SK-N-SH treated with all-trans-retinoic acid at 6 μM for 48 hours (cell line): ENCODE results near the gene RABGGTA.

Experiments used
- ATAC-seq: fragments of 200-7000 bp; cut with Tn5 transposase; 3 replicates; pipeline ENCODE4 v1.9.1; 2020; ENCODE audit warnings: mild to moderate bottlenecking, moderate library complexity
- ARNTL ChIP-seq: fragments of 450-650 bp; formaldehyde crosslinking; IDR thresholded peaks from 2 replicates; pipeline ENCODE4 v1.5.0; 2020; ENCODE audit warnings: low read depth, mild to moderate bottlenecking, moderate library complexity, borderline replicate concordance
- CREB5 ChIP-seq: fragments of 250-450 bp; sonication (Bioruptor Pico); IDR thresholded peaks from 2 replicates; pipeline ENCODE4 v1.5.1; 2020; ENCODE audit warnings: low read depth, mild to moderate bottlenecking, moderate library complexity
- CSDC2 ChIP-seq: fragments of 250-450 bp; sonication (Bioruptor Pico); IDR thresholded peaks from 2 replicates; pipeline ENCODE4 v1.5.0; 2020; ENCODE audit warnings: mild to moderate bottlenecking, moderate library complexity
- GLIS3 ChIP-seq: fragments of 250-450 bp; sonication (Bioruptor Pico); IDR thresholded peaks from 2 replicates; pipeline ENCODE4 v1.5.0; 2020; ENCODE audit warnings: mild to moderate bottlenecking, moderate library complexity
- ISL1 ChIP-seq: fragments of 250-450 bp; sonication (Bioruptor Pico); IDR thresholded peaks from 2 replicates; pipeline ENCODE4 v2.1.2; 2022; ENCODE audit warnings: mild to moderate bottlenecking, moderate library complexity
- OSR1 ChIP-seq: fragments of 250-450 bp; sonication (Bioruptor Pico); IDR thresholded peaks from 2 replicates; pipeline ENCODE4 v1.8.0; 2022; ENCODE audit warnings: moderate library complexity, mild to moderate bottlenecking, inconsistent platforms
- PATZ1 ChIP-seq: fragments of 250-450 bp; sonication (Bioruptor Pico); IDR thresholded peaks from 2 replicates; pipeline ENCODE4 v1.8.0; 2020; ENCODE audit warnings: mild to moderate bottlenecking, moderate library complexity, borderline replicate concordance
- POU6F1 ChIP-seq: fragments of 250-450 bp; sonication (Bioruptor Pico); IDR thresholded peaks from 2 replicates; pipeline ENCODE4 v1.8.0; 2021; ENCODE audit warnings: low read depth, mild to moderate bottlenecking, moderate library complexity, borderline replicate concordance
- RARB ChIP-seq: fragments of 250-450 bp; sonication (Bioruptor Pico); IDR thresholded peaks from 2 replicates; pipeline ENCODE4 v1.8.0; 2021; ENCODE audit warnings: mild to moderate bottlenecking, moderate library complexity
- SNAI2 ChIP-seq: fragments of 250-450 bp; sonication (Bioruptor Pico); IDR thresholded peaks from 2 replicates; pipeline ENCODE4 v1.5.0; 2020; ENCODE audit warnings: mild to moderate bottlenecking, moderate library complexity
- TCF4 ChIP-seq: fragments of 250-450 bp; sonication (Bioruptor Pico); IDR thresholded peaks from 2 replicates; pipeline ENCODE4 v1.8.0; 2021; ENCODE audit warnings: mild to moderate bottlenecking, moderate library complexity, borderline replicate concordance
- TOX ChIP-seq: fragments of 250-450 bp; sonication (Bioruptor Pico); IDR thresholded peaks from 2 replicates; pipeline ENCODE4 v1.8.0; 2021; ENCODE audit warnings: mild to moderate bottlenecking, moderate library complexity, borderline replicate concordance
- TSHZ2 ChIP-seq: fragments of 250-450 bp; sonication (Bioruptor Pico); IDR thresholded peaks from 2 replicates; pipeline ENCODE4 v1.5.0; 2020; ENCODE audit warnings: mild to moderate bottlenecking, moderate library complexity
- ZFP3 ChIP-seq: fragments of 250-450 bp; sonication (Bioruptor Pico); IDR thresholded peaks from 2 replicates; pipeline ENCODE4 v1.5.0; 2020; ENCODE audit warnings: mild to moderate bottlenecking, moderate library complexity

The RABGGTA gene

GRCh38 chr14:24273422-24273998 is 2.1 kb upstream of the RABGGTA start:
- no peak for ATAC-seq

GRCh38 chr14:24272467-24272866 is 1.1 kb upstream of the RABGGTA start:
- no peak for ATAC-seq
- TF ChIP-seq SNAI2 (CRISPR knock-in tag) (no peak), TOX (CRISPR knock-in tag) (no peak), RARB (CRISPR knock-in tag) (no peak), CSDC2 (CRISPR knock-in tag) (no peak), POU6F1 (CRISPR knock-in tag) (no peak), GLIS3 (CRISPR knock-in tag) (no peak), TCF4 (no peak), ISL1 (no peak), CREB5 (CRISPR knock-in tag) (no peak), TSHZ2 (CRISPR knock-in tag) (no peak)

More at GRCh38 chr14:24273422-24273998, 2.1 kb upstream of the RABGGTA start:
- TF ChIP-seq POU6F1 (CRISPR knock-in tag), result no peak
- no peak for TF ChIP-seq TSHZ2 (CRISPR knock-in tag)
- TF ChIP-seq CREB5 (CRISPR knock-in tag), result no peak
- TF ChIP-seq PATZ1, result no peak
- TF ChIP-seq CSDC2 (CRISPR knock-in tag), result no peak
- no peak for TF ChIP-seq ARNTL (CRISPR knock-in tag)
- no peak for TF ChIP-seq ZFP3 (CRISPR knock-in tag)
- no peak for TF ChIP-seq OSR1
- no peak for TF ChIP-seq TOX (CRISPR knock-in tag)
